PFSK-1 (cell line): Measurements from ENCODE around the gene TTLL11.

Experiments used
- POLR2AphosphoS5 ChIP-seq: IDR thresholded peaks from 2 replicates; pipeline ENCODE4 v1.6.1; 2012; ENCODE audit warnings: low read depth, mild to moderate bottlenecking, control low read depth, low read length, moderate library complexity
- REST ChIP-seq, 2 experiments: IDR thresholded peaks; 2 replicates each; pipeline versions ENCODE4 v1.6.1 to v1.8.0; 2011 to 2012; ENCODE audit warnings: low read depth in 2 of 2, low read length in 2 of 2, control low read depth in 1 of 2, inconsistent platforms in 1 of 2, mild to moderate bottlenecking in 1 of 2, moderate library complexity in 1 of 2; ENCODE audit not compliant: insufficient read depth in 1 of 2
- SIN3A ChIP-seq: IDR thresholded peaks from 2 replicates; pipeline ENCODE4 v1.6.1; 2012; ENCODE audit warnings: mild to moderate bottlenecking, low read length, moderate library complexity, borderline replicate concordance; ENCODE audit not compliant: insufficient read depth

DNA sequence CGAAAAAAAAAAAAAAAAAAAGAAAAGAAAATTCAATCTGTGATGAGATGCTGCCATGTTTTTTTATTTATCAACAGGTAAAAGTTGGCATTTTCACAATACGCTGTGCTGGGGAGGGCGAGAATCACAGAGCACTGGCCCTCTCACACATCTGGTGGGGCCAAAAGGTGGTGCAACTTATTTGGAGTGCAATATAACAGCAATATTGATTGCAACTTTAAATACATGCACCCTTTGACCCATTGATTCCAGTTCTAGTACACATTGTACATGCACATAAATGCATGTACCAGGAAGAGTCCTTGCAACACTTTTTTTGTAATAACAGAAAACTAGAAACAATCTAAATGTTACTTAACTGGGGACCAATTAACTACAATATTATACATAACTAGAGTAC, 282.6 kb downstream of the TTLL11 start:
- TF ChIP-seq POLR2AphosphoS5 (no peak), SIN3A (no peak), REST (IDR thresholded peaks at IDR 0.05; ENCODE audit: insufficient read depth in 1 of 2, low read depth in 2 of 2, low read length in 2 of 2) (no peak)
